Mesenchymal stem cell (in vitro differentiated cells and primary cell): Measurements from ENCODE around the gene HOXB3.
"Not testable (repeated sequence)": the region's sequence is repeated elsewhere in the genome, so short reads cannot be mapped to it uniquely, and the experiment has no call there.

Experiments used
- DNase-seq: peaks from one replicate; pipeline ENCODE4 v3.0.0-alpha.2; 2013
- H2AFZ ChIP-seq: one replicate; pipeline ENCODE4 v1.6.1; 2013; ENCODE audit warnings: low read depth, mild to moderate bottlenecking, control low read depth, inconsistent platforms, low read length, moderate library complexity
- H2AK5ac ChIP-seq: 2 replicates; pipeline ENCODE4 v1.6.1; 2013; ENCODE audit warnings: low read length, moderate library complexity, mild to moderate bottlenecking, inconsistent platforms; ENCODE audit not compliant: severe bottlenecking
- H2BK120ac ChIP-seq: one replicate; pipeline ENCODE4 v1.6.1; 2013; ENCODE audit warnings: low read depth, mild to moderate bottlenecking, inconsistent platforms, low read length, moderate library complexity
- H2BK12ac ChIP-seq, 2 experiments: one replicate each; pipeline ENCODE4 v1.6.1; 2013; ENCODE audit warnings: inconsistent platforms in 2 of 2, low read length in 2 of 2, mild to moderate bottlenecking in 2 of 2, moderate library complexity in 2 of 2, control low read depth in 1 of 2
- H2BK15ac ChIP-seq: one replicate; pipeline ENCODE4 v1.6.1; 2013; ENCODE audit warnings: mild to moderate bottlenecking, low read depth, inconsistent platforms; ENCODE audit not compliant: poor library complexity, severe bottlenecking
- H2BK5ac ChIP-seq: 2 replicates; pipeline ENCODE4 v1.6.1; 2013; ENCODE audit warnings: low read depth, mild to moderate bottlenecking, low read length, control low read depth, inconsistent platforms; ENCODE audit not compliant: poor library complexity, severe bottlenecking
- H3K14ac ChIP-seq, 2 experiments: one replicate each; pipeline ENCODE4 v1.6.1; 2013; ENCODE audit warnings: inconsistent platforms in 2 of 2, low read length in 2 of 2, control low read depth in 1 of 2, mild to moderate bottlenecking in 1 of 2, moderate library complexity in 1 of 2
- H3K18ac ChIP-seq, 2 experiments: one replicate each; pipeline ENCODE4 v1.6.1; 2013; ENCODE audit warnings: inconsistent platforms in 2 of 2, low read length in 2 of 2, control low read depth in 1 of 2, low read depth in 1 of 2, mild to moderate bottlenecking in 1 of 2
- H3K23ac ChIP-seq, 2 experiments: one replicate each; pipeline ENCODE4 v1.6.1; 2013; ENCODE audit warnings: inconsistent platforms in 2 of 2, low read length in 2 of 2, mild to moderate bottlenecking in 2 of 2, moderate library complexity in 2 of 2, control low read depth in 1 of 2
- H3K27ac ChIP-seq: 2 replicates; pipeline ENCODE4 v1.5.1; 2013; ENCODE audit warnings: mild to moderate bottlenecking, moderate library complexity, low read length, control low read depth, inconsistent platforms; ENCODE audit not compliant: poor library complexity, severe bottlenecking
- H3K27me3 ChIP-seq, 2 experiments: 2 replicates each; pipeline versions ENCODE4 v1.6.1 to v1.7.0; 2013; ENCODE audit warnings: low read length in 2 of 2, mild to moderate bottlenecking in 2 of 2, moderate library complexity in 2 of 2, control low read depth in 1 of 2, inconsistent platforms in 1 of 2; ENCODE audit not compliant: control insufficient read depth in 1 of 2, insufficient read depth in 1 of 2
- H3K36me3 ChIP-seq, 2 experiments: 2 replicates each; pipeline versions ENCODE4 v1.6.1 to v1.7.0; 2013; ENCODE audit warnings: low read length in 2 of 2, control low read depth in 1 of 2, inconsistent platforms in 1 of 2, low read depth in 1 of 2, mild to moderate bottlenecking in 1 of 2; ENCODE audit not compliant: insufficient read depth in 2 of 2, control insufficient read depth in 1 of 2
- H3K4ac ChIP-seq, 2 experiments: one replicate each; pipeline ENCODE4 v1.6.1; 2013; ENCODE audit warnings: inconsistent platforms in 2 of 2, low read length in 2 of 2, mild to moderate bottlenecking in 2 of 2, moderate library complexity in 2 of 2, control low read depth in 1 of 2, low read depth in 1 of 2
- H3K4me1 ChIP-seq: 2 replicates; pipeline ENCODE4 v1.6.1; 2013; ENCODE audit warnings: low read depth, low read length, control low read depth; ENCODE audit not compliant: control insufficient read depth, insufficient read depth
- H3K4me2 ChIP-seq: 2 replicates; pipeline ENCODE4 v1.6.1; 2013; ENCODE audit warnings: low read length, mild to moderate bottlenecking, inconsistent platforms; ENCODE audit not compliant: poor library complexity, severe bottlenecking
- H3K4me3 ChIP-seq, 2 experiments: 2 replicates each; pipeline versions ENCODE4 v1.5.1 to v1.7.0; 2013; ENCODE audit warnings: low read length in 2 of 2, mild to moderate bottlenecking in 2 of 2, control low read depth in 1 of 2, low read depth in 1 of 2; ENCODE audit not compliant: insufficient read depth in 1 of 2
- H3K79me1 ChIP-seq: replicated peaks from 2 replicates; pipeline ENCODE4 v1.6.1; 2013; ENCODE audit warnings: mild to moderate bottlenecking, control low read depth, low read length, inconsistent platforms; ENCODE audit not compliant: poor library complexity, severe bottlenecking
- H3K9ac ChIP-seq: 2 replicates; pipeline ENCODE4 v1.7.0; 2013; ENCODE audit warnings: mild to moderate bottlenecking, low read length, moderate library complexity
- H3K9me3 ChIP-seq: 2 replicates; pipeline ENCODE4 v1.7.0; 2013; ENCODE audit warnings: mild to moderate bottlenecking, low read length; ENCODE audit not compliant: control insufficient read depth
- H4K8ac ChIP-seq: one replicate; pipeline ENCODE4 v1.6.1; 2013; ENCODE audit warnings: inconsistent platforms, mild to moderate bottlenecking, low read length, moderate library complexity
- H4K91ac ChIP-seq: one replicate; pipeline ENCODE4 v1.6.1; 2013; ENCODE audit warnings: mild to moderate bottlenecking, low read length, inconsistent platforms
- WGBS: methylation state at CpG from one replicate; pipeline ENCODE4 v1.1.7; 2013; ENCODE audit warnings: mixed read lengths; 5-methylcytosine and 5-hydroxymethylcytosine counted together

HOXB3 gene

DNA sequence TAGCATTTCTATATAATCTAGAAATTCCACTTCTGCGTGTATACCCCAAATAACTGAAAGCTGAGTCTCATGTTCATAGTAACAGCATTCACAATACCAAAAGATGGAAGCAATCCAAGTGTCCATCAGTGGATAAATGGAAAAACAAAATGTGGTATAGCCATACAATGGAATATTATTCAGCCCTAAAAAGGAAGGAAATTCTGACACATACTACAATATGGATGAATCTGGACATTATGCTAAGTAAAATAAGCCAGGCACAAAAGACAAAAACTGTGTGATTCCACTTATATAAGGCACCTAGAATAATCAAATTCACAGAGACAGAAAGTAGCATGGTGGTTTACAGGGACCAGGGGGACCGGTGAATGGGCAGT is 79.7 kb downstream of the HOXB3 start:
- no peak overlapping the region for H4K91ac ChIP-seq
- no peaks in the 10 kb centered on the region for H3K36me3 ChIP-seq
- H3K79me1 ChIP-seq = no peaks in the 10 kb centered on the region
- no peak overlapping the region for H3K14ac ChIP-seq
- 100% methylated on average over 1 of the region's 2 CpGs for WGBS
- H3K9me3 ChIP-seq = no peaks in the 10 kb centered on the region
- no peak overlapping the region for H2AK5ac ChIP-seq
- no peak for DNase-seq
- no peak overlapping the region for H3K18ac ChIP-seq
- no peak overlapping the region for H4K8ac ChIP-seq
- H3K4me1 ChIP-seq = no peaks in the 10 kb centered on the region
- no peak overlapping the region for H3K4ac ChIP-seq
- H3K27ac ChIP-seq = no peak overlapping the region
- no peak overlapping the region for H3K9ac ChIP-seq
- H3K4me2 ChIP-seq = no peak overlapping the region
- no peak overlapping the region for H2AFZ ChIP-seq
- no peak overlapping the region for H3K23ac ChIP-seq
- no peak overlapping the region for H2BK15ac ChIP-seq
- H2BK120ac ChIP-seq = no peak overlapping the region
- no peak overlapping the region for H2BK5ac ChIP-seq
- H3K27me3 ChIP-seq = peaks cover 0 to 9% of the 10 kb centered on the region in 2 experiments
- H3K4me3 ChIP-seq = no peak overlapping the region
- H2BK12ac ChIP-seq = no peak overlapping the region

DNA sequence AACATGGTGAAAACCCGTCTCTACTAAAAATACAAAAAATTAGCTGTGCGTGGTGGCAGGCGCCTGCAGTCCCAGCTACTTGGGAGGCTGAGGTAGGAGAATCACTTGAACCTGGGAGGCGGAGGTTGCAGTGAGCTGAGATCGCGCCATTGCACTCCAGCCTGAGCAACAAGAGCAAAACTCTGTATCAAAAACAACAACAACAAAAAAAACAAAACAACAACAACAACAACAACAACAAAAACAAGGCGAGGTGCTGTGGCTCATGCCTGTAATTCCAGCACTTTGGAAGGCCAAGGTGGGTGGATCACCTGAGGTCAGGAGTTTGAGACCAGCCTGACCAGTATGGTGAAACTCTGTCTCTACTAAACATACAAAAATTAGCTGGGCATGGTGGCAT is 80.3 kb downstream of the HOXB3 start:
- H3K9me3 ChIP-seq, DNase-seq, H2AK5ac ChIP-seq, H2BK120ac ChIP-seq, H3K27ac ChIP-seq, H4K8ac ChIP-seq, H3K23ac ChIP-seq, H4K91ac ChIP-seq, H2AFZ ChIP-seq, H3K4ac ChIP-seq, H3K9ac ChIP-seq, H3K36me3 ChIP-seq, H2BK12ac ChIP-seq, H3K18ac ChIP-seq, H3K4me3 ChIP-seq, H3K4me1 ChIP-seq, H3K14ac ChIP-seq, H3K27me3 ChIP-seq, H3K4me2 ChIP-seq, H2BK15ac ChIP-seq, H2BK5ac ChIP-seq, H3K79me1 ChIP-seq: not testable (repeated sequence)
- WGBS = 100% methylated on average over 1 of the region's 7 CpGs

GRCh38 chr17:48506246-48506645 is 83.8 kb downstream of the HOXB3 start:
- Histone ChIP-seq H3K4me1 (peaks cover 3% of the 10 kb centered on the region), H2AK5ac (no peak overlapping the region), H2BK15ac (no peak overlapping the region), H4K8ac (no peak overlapping the region), H3K9ac (no peak overlapping the region), H3K36me3 (no peaks in the 10 kb centered on the region), H2BK120ac (no peak overlapping the region), H3K4ac (peak overlapping the region in 1 of 2 experiments; percentile 19), H3K18ac (peak overlapping the region; percentile 8 to 31), H2BK12ac (peak overlapping the region; percentile 7 to 81), H4K91ac (no peak overlapping the region), H3K23ac (no peak overlapping the region), H3K79me1 (no peaks in the 10 kb centered on the region), H3K27me3 (no peaks in the 10 kb centered on the region), H3K4me2 (no peak overlapping the region), H3K14ac (no peak overlapping the region), H2BK5ac (no peak overlapping the region), H3K9me3 (no peaks in the 10 kb centered on the region), H2AFZ (no peak overlapping the region), H3K27ac (no peak overlapping the region), H3K4me3 (no peak overlapping the region)
- DNase-seq = no peak
- 91% methylated on average over 5 of the region's 5 CpGs for WGBS

- no peak overlapping the region for H2BK12ac ChIP-seq
- H2AFZ ChIP-seq = no peak overlapping the region
- no peaks in the 10 kb centered on the region for H3K79me1 ChIP-seq
- no peak overlapping the region for H2BK15ac ChIP-seq
- no peak overlapping the region for H4K91ac ChIP-seq
- H3K9ac ChIP-seq = no peak overlapping the region
- no peak overlapping the region for H3K4ac ChIP-seq
- H3K18ac ChIP-seq = no peak overlapping the region
- H3K9me3 ChIP-seq = no peaks in the 10 kb centered on the region
- H3K4me3 ChIP-seq = no peak overlapping the region
- 0% methylated on average over 1 of the region's 1 CpG for WGBS
- no peak overlapping the region for H2BK5ac ChIP-seq
- no peaks in the 10 kb centered on the region for H3K27me3 ChIP-seq
- no peak overlapping the region for H3K4me2 ChIP-seq
- no peak overlapping the region for H2AK5ac ChIP-seq
- H3K4me1 ChIP-seq = peaks cover 3% of the 10 kb centered on the region
- no peak overlapping the region for H3K27ac ChIP-seq
- no peak overlapping the region for H3K23ac ChIP-seq
- H4K8ac ChIP-seq = no peak overlapping the region
- no peak overlapping the region for H3K14ac ChIP-seq
- H3K36me3 ChIP-seq = no peaks in the 10 kb centered on the region
- H2BK120ac ChIP-seq = no peak overlapping the region
- peak; percentile 98 for DNase-seq
Observed at GRCh38 chr17:48505788-48506187, 84.3 kb downstream of the HOXB3 start.
